ENCODE measurements around the gene ANKFN1. TPM values are rescaled to one million over a fixed set of nuclear protein-coding genes. Genes with fewer than 3 reads are reported as not detected.

Gene ANKFN1
- polyA plus RNA-seq, 3 donors, result not detected

- H3K27me3 Mint-ChIP-seq (ENCODE audit: low read depth in 3 of 3), result peaks cover 0 to 3% (median 0%) of the 10 kb centered on the region in 3 donors
- Histone ChIP-seq H3K4me2 (replicated peaks; ENCODE audit: extremely low read depth, low read length, poor library complexity, severe bottlenecking) (no peak overlapping the region), H3K27me3 (ENCODE audit: control insufficient read depth in 2 of 2, insufficient read depth in 2 of 2, low read length in 2 of 2) (no peaks in the 10 kb centered on the region), H3K4me3 (replicated peaks in 1 of 3; ENCODE audit: low read depth in 2 of 3, low read length in 3 of 3) (no peak overlapping the region), H3K27ac (ENCODE audit: low read depth in 1 of 2, low read length in 2 of 2) (no peak overlapping the region), H4K20me1 (ENCODE audit: insufficient read depth, low read length) (no peaks in the 10 kb centered on the region), H3K9ac (ENCODE audit: insufficient read depth, low read length, poor library complexity, severe bottlenecking) (no peak overlapping the region), H3K36me3 (replicated peaks in 1 of 2; ENCODE audit: control insufficient read depth in 1 of 2, insufficient read depth in 2 of 2, low read length in 2 of 2) (no peaks in the 10 kb centered on the region), H3K9me3 (replicated peaks in 1 of 2; ENCODE audit: control insufficient read depth in 1 of 2, insufficient read depth in 1 of 2, low read length in 2 of 2) (no peaks in the 10 kb centered on the region), H2AFZ (ENCODE audit: insufficient read depth, low read depth, low read length, poor library complexity, severe bottlenecking) (no peak overlapping the region), H3K4me1 (ENCODE audit: control insufficient read depth in 1 of 2, insufficient read depth in 2 of 2, low read length in 2 of 2) (no peaks in the 10 kb centered on the region), H3K79me2 (ENCODE audit: insufficient read depth, low read length) (no peaks in the 10 kb centered on the region)
- intact Hi-C loops (cut with micrococcal nuclease), result no loop called here
- WGBS (ENCODE audit: insufficient coverage), result 100% methylated on average over 2 of the region's 3 CpGs
- H3K27ac Mint-ChIP-seq, result peak overlapping the region in 1 of 7 donors; percentile 28
- H3K36me3 Mint-ChIP-seq, result no peaks in the 10 kb centered on the region
- DNase-seq, result no peak
- TF ChIP-seq, protein P1, sequence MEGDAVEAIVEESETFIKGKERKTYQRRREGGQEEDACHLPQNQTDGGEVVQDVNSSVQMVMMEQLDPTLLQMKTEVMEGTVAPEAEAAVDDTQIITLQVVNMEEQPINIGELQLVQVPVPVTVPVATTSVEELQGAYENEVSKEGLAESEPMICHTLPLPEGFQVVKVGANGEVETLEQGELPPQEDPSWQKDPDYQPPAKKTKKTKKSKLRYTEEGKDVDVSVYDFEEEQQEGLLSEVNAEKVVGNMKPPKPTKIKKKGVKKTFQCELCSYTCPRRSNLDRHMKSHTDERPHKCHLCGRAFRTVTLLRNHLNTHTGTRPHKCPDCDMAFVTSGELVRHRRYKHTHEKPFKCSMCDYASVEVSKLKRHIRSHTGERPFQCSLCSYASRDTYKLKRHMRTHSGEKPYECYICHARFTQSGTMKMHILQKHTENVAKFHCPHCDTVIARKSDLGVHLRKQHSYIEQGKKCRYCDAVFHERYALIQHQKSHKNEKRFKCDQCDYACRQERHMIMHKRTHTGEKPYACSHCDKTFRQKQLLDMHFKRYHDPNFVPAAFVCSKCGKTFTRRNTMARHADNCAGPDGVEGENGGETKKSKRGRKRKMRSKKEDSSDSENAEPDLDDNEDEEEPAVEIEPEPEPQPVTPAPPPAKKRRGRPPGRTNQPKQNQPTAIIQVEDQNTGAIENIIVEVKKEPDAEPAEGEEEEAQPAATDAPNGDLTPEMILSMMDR (IDR thresholded peaks at IDR 0.05), result no peak
- peaks cover 0 to 4% (median 0%) of the 10 kb centered on the region in 7 donors for H3K9me3 Mint-ChIP-seq
- H3K4me3 Mint-ChIP-seq, result no peak overlapping the region
- H3K4me1 Mint-ChIP-seq, result no peaks in the 10 kb centered on the region
Measured at GRCh38 chr17:56358651-56359050, 205.4 kb downstream of the ANKFN1 start.

DNA sequence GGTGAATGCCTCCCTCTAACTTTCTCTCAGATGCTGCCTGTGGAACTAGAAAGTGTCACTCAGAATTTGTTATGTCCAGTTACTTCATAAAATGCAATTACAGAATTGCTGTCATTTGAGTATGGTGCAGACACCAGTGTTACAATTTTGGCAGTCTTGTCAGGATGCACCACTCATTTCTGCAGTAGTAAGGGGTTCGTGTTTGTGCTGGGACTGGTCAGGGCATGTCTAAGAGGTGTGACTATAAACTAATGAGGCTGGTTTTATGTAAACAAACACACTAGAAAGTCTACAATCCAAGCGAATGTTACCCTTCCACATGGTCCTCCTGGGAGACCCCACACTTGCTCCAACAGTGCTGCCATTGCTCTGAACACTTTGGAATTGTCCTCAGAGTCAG is 206.2 kb downstream of the ANKFN1 start:
- WGBS (ENCODE audit: insufficient coverage), result 75% methylated on average over 1 of the region's 2 CpGs
- intact Hi-C loops (cut with micrococcal nuclease), result no loop called here
- no peaks in the 10 kb centered on the region for H3K79me2 ChIP-seq (ENCODE audit: insufficient read depth, low read length)
- Mint-ChIP-seq H3K4me1 (no peaks in the 10 kb centered on the region), H3K4me3 (no peak overlapping the region), H3K27ac (no peak overlapping the region), H3K9me3 (peaks cover 0 to 4% (median 0%) of the 10 kb centered on the region in 7 donors), H3K27me3 (ENCODE audit: low read depth in 3 of 3) (peaks cover 0 to 3% (median 0%) of the 10 kb centered on the region in 3 donors), H3K36me3 (no peaks in the 10 kb centered on the region)
- H3K27me3 ChIP-seq (ENCODE audit: control insufficient read depth in 2 of 2, insufficient read depth in 2 of 2, low read length in 2 of 2), result no peaks in the 10 kb centered on the region
- H3K4me1 ChIP-seq (ENCODE audit: control insufficient read depth in 1 of 2, insufficient read depth in 2 of 2, low read length in 2 of 2), result no peaks in the 10 kb centered on the region
- H3K4me2 ChIP-seq (replicated peaks; ENCODE audit: extremely low read depth, low read length, poor library complexity, severe bottlenecking), result no peak overlapping the region
- no peak overlapping the region for H3K9ac ChIP-seq (ENCODE audit: insufficient read depth, low read length, poor library complexity, severe bottlenecking)
- H2AFZ ChIP-seq (ENCODE audit: insufficient read depth, low read depth, low read length, poor library complexity, severe bottlenecking), result no peak overlapping the region
- no peaks in the 10 kb centered on the region for H3K9me3 ChIP-seq (replicated peaks in 1 of 2; ENCODE audit: control insufficient read depth in 1 of 2, insufficient read depth in 1 of 2, low read length in 2 of 2)
- H3K4me3 ChIP-seq (replicated peaks in 1 of 3; ENCODE audit: low read depth in 2 of 3, low read length in 3 of 3), result no peak overlapping the region
- no peaks in the 10 kb centered on the region for H3K36me3 ChIP-seq (replicated peaks in 1 of 2; ENCODE audit: control insufficient read depth in 1 of 2, insufficient read depth in 2 of 2, low read length in 2 of 2)
- H3K27ac ChIP-seq (ENCODE audit: low read depth in 1 of 2, low read length in 2 of 2), result no peak overlapping the region
- no peak for DNase-seq
- H4K20me1 ChIP-seq (ENCODE audit: insufficient read depth, low read length), result no peaks in the 10 kb centered on the region
- TF ChIP-seq, protein P1 (IDR thresholded peaks at IDR 0.05), result no peak
